Activated CD8-positive, alpha-beta T cell treated with anti-CD3 and anti-CD28 coated beads for 36 hours (primary cell): Measurements from ENCODE around the gene NDUFA7. TPM values are rescaled to one million over a fixed set of nuclear protein-coding genes. Genes with fewer than 3 reads are reported as not detected.
"Not testable (repeated sequence)": the region's sequence is repeated elsewhere in the genome, so short reads cannot be mapped to it uniquely, and the experiment has no call there.

Experiments
- ATAC-seq: fragments of 200-7000 bp; cut with Tn5 transposase; one replicate; pipeline ENCODE4 v1.10.0; 2021; ENCODE audit warnings: mild to moderate bottlenecking, moderate library complexity
- CTCF ChIA-PET: fragments of 350-600 bp; sonication (Branson Sonifier 250); formaldehyde crosslinking; loops from one replicate; lab custom pipeline; 2021; ENCODE audit warnings: antibody characterized with exemption; lab: Charles Lee
- POLR2A ChIA-PET: fragments of 350-600 bp; sonication (Branson Sonifier 250); formaldehyde crosslinking; loops from one replicate; lab custom pipeline; 2021; ENCODE audit warnings: antibody characterized with exemption; lab: Charles Lee
- DNase-seq: peaks from one replicate; pipeline ENCODE4 v3.0.0-alpha.2; 2020
- H3K27ac Mint-ChIP-seq: one replicate; pipeline ENCODE4 v1.8.0; 2021; ENCODE audit warnings: mild to moderate bottlenecking, mixed read lengths
- H3K27me3 Mint-ChIP-seq: one replicate; pipeline ENCODE4 v1.8.0; 2021; ENCODE audit warnings: mixed read lengths
- H3K36me3 Mint-ChIP-seq: one replicate; pipeline ENCODE4 v1.8.0; 2021; ENCODE audit warnings: low read depth, mixed read lengths
- H3K4me1 Mint-ChIP-seq: one replicate; pipeline ENCODE4 v1.8.0; 2021; ENCODE audit warnings: low read depth, mixed read lengths
- H3K4me3 Mint-ChIP-seq: one replicate; pipeline ENCODE4 v1.8.0; 2021; ENCODE audit warnings: mild to moderate bottlenecking, moderate library complexity, mixed read lengths
- H3K9me3 Mint-ChIP-seq: one replicate; pipeline ENCODE4 v1.8.0; 2021; ENCODE audit warnings: mixed read lengths
- intact Hi-C: fragments of 100-400 bp; cut with micrococcal nuclease; formaldehyde crosslinking; loops from one replicate; pipeline ENCODE4 v1.10.0; 2022
- total RNA-seq, 2 experiments: library from RNA; stranded (reverse); gene quantifications; one replicate each; pipeline ENCODE4 v1.2.3, GENCODE V29; 2021
- TF ChIP-seq, protein P1 (sequence below): fragments of 200-600 bp; IDR thresholded peaks from one replicate; pipeline ENCODE4 v1.8.0; 2022; ENCODE audit warnings: antibody characterized with exemption, mild to moderate bottlenecking

NDUFA7 gene
- total RNA-seq, 2 experiments from 2014 or later: 72.2 to 84.3 TPM

- no peak overlapping the region for H3K27ac Mint-ChIP-seq
- CTCF ChIA-PET: interaction anchor here (1.0 to 1.4 kb wide), 2 partner anchors 13 to 38 kb away, joined by 3 to 4 read pairs; no protein-coding TSS in a partner anchor
- H3K27me3 Mint-ChIP-seq: no peaks in the 10 kb centered on the region
- ATAC-seq: no peak
- DNase-seq: no peak
- POLR2A ChIA-PET: interaction anchor here (1.3 kb wide), 2 partner anchors 9 to 197 kb away, joined by 3 to 4 read pairs; no protein-coding TSS in a partner anchor
- intact Hi-C loops: no loop called here
- peaks cover 14% of the 10 kb centered on the region for H3K4me1 Mint-ChIP-seq
- no peak overlapping the region for H3K4me3 Mint-ChIP-seq
- TF ChIP-seq, protein P1, sequence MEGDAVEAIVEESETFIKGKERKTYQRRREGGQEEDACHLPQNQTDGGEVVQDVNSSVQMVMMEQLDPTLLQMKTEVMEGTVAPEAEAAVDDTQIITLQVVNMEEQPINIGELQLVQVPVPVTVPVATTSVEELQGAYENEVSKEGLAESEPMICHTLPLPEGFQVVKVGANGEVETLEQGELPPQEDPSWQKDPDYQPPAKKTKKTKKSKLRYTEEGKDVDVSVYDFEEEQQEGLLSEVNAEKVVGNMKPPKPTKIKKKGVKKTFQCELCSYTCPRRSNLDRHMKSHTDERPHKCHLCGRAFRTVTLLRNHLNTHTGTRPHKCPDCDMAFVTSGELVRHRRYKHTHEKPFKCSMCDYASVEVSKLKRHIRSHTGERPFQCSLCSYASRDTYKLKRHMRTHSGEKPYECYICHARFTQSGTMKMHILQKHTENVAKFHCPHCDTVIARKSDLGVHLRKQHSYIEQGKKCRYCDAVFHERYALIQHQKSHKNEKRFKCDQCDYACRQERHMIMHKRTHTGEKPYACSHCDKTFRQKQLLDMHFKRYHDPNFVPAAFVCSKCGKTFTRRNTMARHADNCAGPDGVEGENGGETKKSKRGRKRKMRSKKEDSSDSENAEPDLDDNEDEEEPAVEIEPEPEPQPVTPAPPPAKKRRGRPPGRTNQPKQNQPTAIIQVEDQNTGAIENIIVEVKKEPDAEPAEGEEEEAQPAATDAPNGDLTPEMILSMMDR: no peak
- no peaks in the 10 kb centered on the region for H3K9me3 Mint-ChIP-seq
- H3K36me3 Mint-ChIP-seq: peaks cover 25% of the 10 kb centered on the region
Measured at GRCh38 chr19:8316351-8317125, 4.6 kb downstream of the NDUFA7 start.

DNA sequence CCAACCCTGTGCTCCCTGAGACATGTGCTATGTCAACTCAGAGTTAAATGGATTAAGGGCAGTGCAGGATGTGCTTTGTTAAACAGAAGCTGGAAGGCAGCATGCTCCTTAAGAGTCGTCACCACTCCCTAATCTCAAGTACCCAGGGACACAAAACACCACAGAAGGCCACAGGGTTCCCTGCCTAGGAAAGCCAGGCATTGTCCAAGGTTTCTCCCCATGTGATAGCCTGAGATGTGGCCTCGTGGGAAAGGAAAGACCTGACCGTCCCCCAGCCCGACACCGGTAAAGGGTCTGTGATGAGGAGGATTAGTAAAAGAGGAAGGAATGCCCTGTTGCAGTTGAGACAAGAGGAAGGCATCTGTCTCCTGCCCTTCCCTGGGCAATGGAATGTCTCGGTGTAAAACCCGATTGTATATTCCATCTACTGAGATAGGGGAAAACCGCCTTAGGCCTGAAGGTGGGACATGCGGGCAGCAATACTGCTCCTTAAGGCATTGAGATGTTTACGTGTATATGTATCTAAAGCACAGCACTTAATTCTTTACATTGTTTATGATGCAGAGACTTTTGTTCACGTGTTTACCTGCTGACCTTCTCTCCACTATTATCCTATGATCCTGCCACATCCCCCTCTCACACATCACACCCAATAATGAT lies 6.1 kb downstream of the NDUFA7 start:
- CTCF ChIA-PET, DNase-seq, H3K27ac Mint-ChIP-seq, POLR2A ChIA-PET, H3K4me3 Mint-ChIP-seq, H3K9me3 Mint-ChIP-seq, H3K27me3 Mint-ChIP-seq, ATAC-seq, intact Hi-C loops: not testable (repeated sequence)
- Mint-ChIP-seq H3K36me3 (peaks cover 25% of the 10 kb centered on the region), H3K4me1 (peaks cover 12% of the 10 kb centered on the region)

DNA sequence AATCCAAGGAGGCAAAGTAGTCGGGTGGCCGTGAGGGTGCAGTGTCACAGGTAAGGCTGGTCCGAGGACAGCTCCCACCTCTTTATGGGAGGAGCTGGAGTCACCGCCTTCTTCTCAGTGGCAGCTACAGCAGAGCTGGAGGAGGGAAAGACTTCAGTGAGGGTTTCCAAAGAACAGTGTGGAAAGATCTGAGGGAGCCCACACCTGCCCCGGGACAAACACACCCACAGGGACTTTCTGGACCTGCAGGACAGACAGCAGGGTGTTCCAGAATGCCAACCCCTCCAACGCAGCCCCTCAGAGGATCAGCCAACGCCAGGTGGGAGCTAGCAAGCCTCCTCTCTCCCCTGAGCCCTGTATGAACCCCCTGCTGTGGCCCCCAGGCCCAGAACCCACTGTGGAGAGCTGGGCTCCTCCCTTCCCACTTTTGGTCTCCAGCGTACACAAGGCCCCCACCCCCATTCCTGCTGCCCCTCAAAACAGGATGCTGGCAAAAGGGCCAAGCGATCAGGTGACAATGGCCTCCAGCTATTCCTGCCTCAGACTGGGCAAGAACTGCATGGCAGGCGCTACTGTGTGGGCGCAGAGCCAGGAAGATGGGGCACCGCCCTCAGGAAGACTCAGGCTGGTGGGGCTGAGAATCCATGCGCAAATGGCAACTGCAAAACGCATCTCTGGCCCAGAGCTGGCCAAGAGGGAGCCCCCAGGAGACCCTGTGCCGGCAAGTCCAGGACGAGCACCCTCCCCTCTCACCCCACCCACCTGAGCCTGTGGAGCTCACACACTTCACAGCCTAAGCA lies 9.5 kb downstream of the NDUFA7 start:
- H3K27ac Mint-ChIP-seq: no peak overlapping the region
- ChIA-PET POLR2A (interaction anchor here (0.6 to 2.3 kb wide), 5 partner anchors 9 to 801 kb away, joined by 3 to 20 read pairs (median 4); partner anchors contain the start of genes ANGPTL4, NDUFA7 and RPS28), CTCF (interaction anchor here (0.9 kb wide), 1 partner anchor 42 kb away, joined by 3 read pairs; no protein-coding TSS in a partner anchor)
- TF ChIP-seq, protein P1: no peak
- H3K27me3 Mint-ChIP-seq: no peaks in the 10 kb centered on the region
- H3K9me3 Mint-ChIP-seq: no peaks in the 10 kb centered on the region
- DNase-seq: no peak
- intact Hi-C loops: no loop called here
- H3K4me1 Mint-ChIP-seq: peaks cover 20% of the 10 kb centered on the region
- H3K36me3 Mint-ChIP-seq: peaks cover 29% of the 10 kb centered on the region
- no peak for ATAC-seq
- no peak overlapping the region for H3K4me3 Mint-ChIP-seq

GRCh38 chr19:8310342-8311055 lies 10.7 kb downstream of the NDUFA7 start:
- intact Hi-C loops: no loop called here
- DNase-seq (no peak), ATAC-seq (no peak)
- Mint-ChIP-seq H3K27ac (no peak overlapping the region), H3K4me3 (no peak overlapping the region), H3K36me3 (peaks cover 32% of the 10 kb centered on the region), H3K4me1 (peaks cover 27% of the 10 kb centered on the region), H3K9me3 (no peaks in the 10 kb centered on the region), H3K27me3 (no peaks in the 10 kb centered on the region)
- ChIA-PET CTCF (interaction anchor here (0.9 kb wide), 1 partner anchor 43 kb away, joined by 3 read pairs; no protein-coding TSS in a partner anchor), POLR2A (interaction anchor here (1.1 to 2.3 kb wide), 2 partner anchors 11 to 45 kb away, joined by 4 to 20 read pairs; partner anchors contain the start of genes NDUFA7 and RPS28)
- TF ChIP-seq, protein P1: no peak
